ENCODE results near the gene ARHGAP8.

DNA sequence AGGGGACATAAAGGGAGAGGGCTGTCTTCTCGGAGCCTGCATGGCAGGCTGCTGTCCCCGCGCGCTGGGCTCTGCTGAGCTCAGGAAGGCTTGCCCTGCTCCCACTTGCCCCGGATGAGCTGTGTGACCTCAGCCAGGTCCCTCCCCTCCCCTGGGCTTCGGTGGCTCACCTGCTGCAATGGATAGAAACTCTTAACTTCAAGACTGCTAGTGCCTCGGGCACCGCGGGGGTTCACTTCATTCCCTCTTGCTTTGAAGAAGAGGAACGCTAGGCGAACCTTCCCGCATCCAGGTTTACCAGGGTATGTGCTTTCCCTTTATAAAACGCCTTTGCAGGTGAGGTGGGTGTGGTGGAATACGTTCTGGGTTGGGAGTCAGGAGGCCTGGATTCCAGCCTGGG is 142.4 kb downstream of the ARHGAP8 start:
- TF ChIP-seq, protein P1, sequence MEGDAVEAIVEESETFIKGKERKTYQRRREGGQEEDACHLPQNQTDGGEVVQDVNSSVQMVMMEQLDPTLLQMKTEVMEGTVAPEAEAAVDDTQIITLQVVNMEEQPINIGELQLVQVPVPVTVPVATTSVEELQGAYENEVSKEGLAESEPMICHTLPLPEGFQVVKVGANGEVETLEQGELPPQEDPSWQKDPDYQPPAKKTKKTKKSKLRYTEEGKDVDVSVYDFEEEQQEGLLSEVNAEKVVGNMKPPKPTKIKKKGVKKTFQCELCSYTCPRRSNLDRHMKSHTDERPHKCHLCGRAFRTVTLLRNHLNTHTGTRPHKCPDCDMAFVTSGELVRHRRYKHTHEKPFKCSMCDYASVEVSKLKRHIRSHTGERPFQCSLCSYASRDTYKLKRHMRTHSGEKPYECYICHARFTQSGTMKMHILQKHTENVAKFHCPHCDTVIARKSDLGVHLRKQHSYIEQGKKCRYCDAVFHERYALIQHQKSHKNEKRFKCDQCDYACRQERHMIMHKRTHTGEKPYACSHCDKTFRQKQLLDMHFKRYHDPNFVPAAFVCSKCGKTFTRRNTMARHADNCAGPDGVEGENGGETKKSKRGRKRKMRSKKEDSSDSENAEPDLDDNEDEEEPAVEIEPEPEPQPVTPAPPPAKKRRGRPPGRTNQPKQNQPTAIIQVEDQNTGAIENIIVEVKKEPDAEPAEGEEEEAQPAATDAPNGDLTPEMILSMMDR (conservative IDR thresholded peaks at IDR 0.05; ENCODE audit: low read depth in 2 of 2): no peak
- TF ChIP-seq EZH2 (IDR thresholded peaks at IDR 0.05; ENCODE audit: low read depth, unreplicated experiment) (no peak), POLR2AphosphoS5 (IDR thresholded peaks at IDR 0.05; ENCODE audit: low read depth) (no peak), EZH2phosphoT487 (IDR thresholded peaks at IDR 0.05; ENCODE audit: unreplicated experiment) (no peak)
- TF ChIP-seq, protein P2, sequence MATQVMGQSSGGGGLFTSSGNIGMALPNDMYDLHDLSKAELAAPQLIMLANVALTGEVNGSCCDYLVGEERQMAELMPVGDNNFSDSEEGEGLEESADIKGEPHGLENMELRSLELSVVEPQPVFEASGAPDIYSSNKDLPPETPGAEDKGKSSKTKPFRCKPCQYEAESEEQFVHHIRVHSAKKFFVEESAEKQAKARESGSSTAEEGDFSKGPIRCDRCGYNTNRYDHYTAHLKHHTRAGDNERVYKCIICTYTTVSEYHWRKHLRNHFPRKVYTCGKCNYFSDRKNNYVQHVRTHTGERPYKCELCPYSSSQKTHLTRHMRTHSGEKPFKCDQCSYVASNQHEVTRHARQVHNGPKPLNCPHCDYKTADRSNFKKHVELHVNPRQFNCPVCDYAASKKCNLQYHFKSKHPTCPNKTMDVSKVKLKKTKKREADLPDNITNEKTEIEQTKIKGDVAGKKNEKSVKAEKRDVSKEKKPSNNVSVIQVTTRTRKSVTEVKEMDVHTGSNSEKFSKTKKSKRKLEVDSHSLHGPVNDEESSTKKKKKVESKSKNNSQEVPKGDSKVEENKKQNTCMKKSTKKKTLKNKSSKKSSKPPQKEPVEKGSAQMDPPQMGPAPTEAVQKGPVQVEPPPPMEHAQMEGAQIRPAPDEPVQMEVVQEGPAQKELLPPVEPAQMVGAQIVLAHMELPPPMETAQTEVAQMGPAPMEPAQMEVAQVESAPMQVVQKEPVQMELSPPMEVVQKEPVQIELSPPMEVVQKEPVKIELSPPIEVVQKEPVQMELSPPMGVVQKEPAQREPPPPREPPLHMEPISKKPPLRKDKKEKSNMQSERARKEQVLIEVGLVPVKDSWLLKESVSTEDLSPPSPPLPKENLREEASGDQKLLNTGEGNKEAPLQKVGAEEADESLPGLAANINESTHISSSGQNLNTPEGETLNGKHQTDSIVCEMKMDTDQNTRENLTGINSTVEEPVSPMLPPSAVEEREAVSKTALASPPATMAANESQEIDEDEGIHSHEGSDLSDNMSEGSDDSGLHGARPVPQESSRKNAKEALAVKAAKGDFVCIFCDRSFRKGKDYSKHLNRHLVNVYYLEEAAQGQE (IDR thresholded peaks at IDR 0.05; ENCODE audit: unreplicated experiment): no peak
- TF ChIP-seq, protein P3, sequence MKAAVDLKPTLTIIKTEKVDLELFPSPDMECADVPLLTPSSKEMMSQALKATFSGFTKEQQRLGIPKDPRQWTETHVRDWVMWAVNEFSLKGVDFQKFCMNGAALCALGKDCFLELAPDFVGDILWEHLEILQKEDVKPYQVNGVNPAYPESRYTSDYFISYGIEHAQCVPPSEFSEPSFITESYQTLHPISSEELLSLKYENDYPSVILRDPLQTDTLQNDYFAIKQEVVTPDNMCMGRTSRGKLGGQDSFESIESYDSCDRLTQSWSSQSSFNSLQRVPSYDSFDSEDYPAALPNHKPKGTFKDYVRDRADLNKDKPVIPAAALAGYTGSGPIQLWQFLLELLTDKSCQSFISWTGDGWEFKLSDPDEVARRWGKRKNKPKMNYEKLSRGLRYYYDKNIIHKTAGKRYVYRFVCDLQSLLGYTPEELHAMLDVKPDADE (IDR thresholded peaks at IDR 0.05): no peak
